Measurements from ENCODE around the gene SIN3A.
"Not testable (repeated sequence)": the region's sequence is repeated elsewhere in the genome, so short reads cannot be mapped to it uniquely, and the experiment has no call there.

Gene SIN3A

GRCh38 chr15:75452364-75452864 lies 924 bp upstream of the SIN3A start:
- peak; percentile 92 for DNase-seq
- in situ Hi-C loops (cut with MboI; ENCODE audit: low pct_unique_long_range_greater_than_20kb, low sequenced_read_pairs) = no loop called here

GRCh38 chr15:75451202-75451673 lies 252 bp downstream of the SIN3A start:
- in situ Hi-C loops (cut with MboI; ENCODE audit: low pct_unique_long_range_greater_than_20kb, low sequenced_read_pairs) = no loop called here

GRCh38 chr15:75450307-75451201 lies 936 bp downstream of the SIN3A start:
- in situ Hi-C loops (cut with MboI; ENCODE audit: low pct_unique_long_range_greater_than_20kb, low sequenced_read_pairs) = no loop called here
- peak; percentile 99 for DNase-seq

More at GRCh38 chr15:75451202-75451673, 252 bp downstream of the SIN3A start:
- DNase-seq = no peak

GRCh38 chr15:75449585-75450306 lies 1.7 kb downstream of the SIN3A start:
- in situ Hi-C loops (cut with MboI; ENCODE audit: low pct_unique_long_range_greater_than_20kb, low sequenced_read_pairs) = no loop called here
- DNase-seq = no peak

GRCh38 chr15:75448171-75448570 lies 3.3 kb downstream of the SIN3A start:
- peak; percentile 47 for DNase-seq
- in situ Hi-C loops (cut with MboI; ENCODE audit: low pct_unique_long_range_greater_than_20kb, low sequenced_read_pairs) = not testable (repeated sequence)

- peak; percentile 45 for DNase-seq
- in situ Hi-C loops (cut with MboI; ENCODE audit: low pct_unique_long_range_greater_than_20kb, low sequenced_read_pairs) = no loop called here
Observed at GRCh38 chr15:75446151-75446550, 5.3 kb downstream of the SIN3A start.

- DNase-seq; in situ Hi-C loops (cut with MboI; ENCODE audit: low pct_unique_long_range_greater_than_20kb, low sequenced_read_pairs): not testable (repeated sequence)
Observed at GRCh38 chr15:75445324-75445723, 6.2 kb downstream of the SIN3A start.

GRCh38 chr15:75443972-75444453 lies 7.5 kb downstream of the SIN3A start:
- DNase-seq; in situ Hi-C loops (cut with MboI; ENCODE audit: low pct_unique_long_range_greater_than_20kb, low sequenced_read_pairs): not testable (repeated sequence)

- no peak for DNase-seq
- in situ Hi-C loops (cut with MboI; ENCODE audit: low pct_unique_long_range_greater_than_20kb, low sequenced_read_pairs) = no loop called here
Observed at GRCh38 chr15:75437721-75438120, 13.8 kb downstream of the SIN3A start.

- no peak for DNase-seq
- in situ Hi-C loops (cut with MboI; ENCODE audit: low pct_unique_long_range_greater_than_20kb, low sequenced_read_pairs) = no loop called here
Observed at GRCh38 chr15:75436881-75437280, 14.6 kb downstream of the SIN3A start.

- DNase-seq = no peak
- in situ Hi-C loops (cut with MboI; ENCODE audit: low pct_unique_long_range_greater_than_20kb, low sequenced_read_pairs) = no loop called here
Observed at GRCh38 chr15:75431682-75432081, 19.8 kb downstream of the SIN3A start.

GRCh38 chr15:75431270-75431669 lies 20.2 kb downstream of the SIN3A start:
- no peak for DNase-seq
- in situ Hi-C loops (cut with MboI; ENCODE audit: low pct_unique_long_range_greater_than_20kb, low sequenced_read_pairs) = no loop called here

GRCh38 chr15:75430259-75430658 lies 21.2 kb downstream of the SIN3A start:
- in situ Hi-C loops (cut with MboI; ENCODE audit: low pct_unique_long_range_greater_than_20kb, low sequenced_read_pairs) = no loop called here

GRCh38 chr15:75428152-75428551 lies 23.3 kb downstream of the SIN3A start:
- in situ Hi-C loops (cut with MboI; ENCODE audit: low pct_unique_long_range_greater_than_20kb, low sequenced_read_pairs) = no loop called here

More at GRCh38 chr15:75430259-75430658, 21.2 kb downstream of the SIN3A start:
- DNase-seq = no peak

GRCh38 chr15:75425966-75426500 lies 25.5 kb downstream of the SIN3A start:
- in situ Hi-C loops (cut with MboI; ENCODE audit: low pct_unique_long_range_greater_than_20kb, low sequenced_read_pairs) = no loop called here
- peak; percentile 65 for DNase-seq

More at GRCh38 chr15:75428152-75428551, 23.3 kb downstream of the SIN3A start:
- no peak for DNase-seq

- in situ Hi-C loops (cut with MboI; ENCODE audit: low pct_unique_long_range_greater_than_20kb, low sequenced_read_pairs) = no loop called here
- DNase-seq = no peak
Observed at GRCh38 chr15:75422554-75422953, 28.9 kb downstream of the SIN3A start.

- in situ Hi-C loops (cut with MboI; ENCODE audit: low pct_unique_long_range_greater_than_20kb, low sequenced_read_pairs) = no loop called here
- no peak for DNase-seq
Observed at GRCh38 chr15:75420698-75421097, 30.8 kb downstream of the SIN3A start.

- in situ Hi-C loops (cut with MboI; ENCODE audit: low pct_unique_long_range_greater_than_20kb, low sequenced_read_pairs) = no loop called here
Observed at GRCh38 chr15:75416584-75416983, 34.9 kb downstream of the SIN3A start.

GRCh38 chr15:75410196-75410595 lies 41.3 kb downstream of the SIN3A start:
- DNase-seq = no peak
- in situ Hi-C loops (cut with MboI; ENCODE audit: low pct_unique_long_range_greater_than_20kb, low sequenced_read_pairs) = no loop called here

More at GRCh38 chr15:75416584-75416983, 34.9 kb downstream of the SIN3A start:
- no peak for DNase-seq

Measured in KBM-7 (cell line).